ENCODE measurements around the gene TSLP. TPM values are rescaled to one million over a fixed set of nuclear protein-coding genes. Genes with fewer than 3 reads are reported as not detected.
A peak's percentile ranks its signal among the peaks of the same experiment; 100 is the strongest.

TSLP gene
- total RNA-seq, 1 experiment from 2014 or later, result 6.4 TPM

- DNase-seq (ENCODE audit: unreplicated experiment), result no peak
- intact Hi-C loops (cut with micrococcal nuclease), result no loop called here
- Mint-ChIP-seq H3K9me3 (ENCODE audit: unreplicated experiment) (no peaks in the 10 kb centered on the region), H3K4me3 (ENCODE audit: unreplicated experiment) (no peak overlapping the region), H3K27me3 (ENCODE audit: insufficient read depth, unreplicated experiment) (peaks cover 42% of the 10 kb centered on the region), H3K4me1 (ENCODE audit: insufficient read depth, unreplicated experiment) (no peaks in the 10 kb centered on the region), H3K27ac (ENCODE audit: low read depth, unreplicated experiment) (no peak overlapping the region), H3K36me3 (ENCODE audit: insufficient read depth, unreplicated experiment) (no peaks in the 10 kb centered on the region)
- no TSS peak for BruUV-seq (replicated peaks)
- ChIA-PET POLR2A (interaction anchor here (0.6 to 1.2 kb wide), 2 partner anchors 99 to 136 kb away, joined by 3 read pairs; no protein-coding TSS in a partner anchor), CTCF (no interaction called here)
- TF ChIP-seq, protein P1, sequence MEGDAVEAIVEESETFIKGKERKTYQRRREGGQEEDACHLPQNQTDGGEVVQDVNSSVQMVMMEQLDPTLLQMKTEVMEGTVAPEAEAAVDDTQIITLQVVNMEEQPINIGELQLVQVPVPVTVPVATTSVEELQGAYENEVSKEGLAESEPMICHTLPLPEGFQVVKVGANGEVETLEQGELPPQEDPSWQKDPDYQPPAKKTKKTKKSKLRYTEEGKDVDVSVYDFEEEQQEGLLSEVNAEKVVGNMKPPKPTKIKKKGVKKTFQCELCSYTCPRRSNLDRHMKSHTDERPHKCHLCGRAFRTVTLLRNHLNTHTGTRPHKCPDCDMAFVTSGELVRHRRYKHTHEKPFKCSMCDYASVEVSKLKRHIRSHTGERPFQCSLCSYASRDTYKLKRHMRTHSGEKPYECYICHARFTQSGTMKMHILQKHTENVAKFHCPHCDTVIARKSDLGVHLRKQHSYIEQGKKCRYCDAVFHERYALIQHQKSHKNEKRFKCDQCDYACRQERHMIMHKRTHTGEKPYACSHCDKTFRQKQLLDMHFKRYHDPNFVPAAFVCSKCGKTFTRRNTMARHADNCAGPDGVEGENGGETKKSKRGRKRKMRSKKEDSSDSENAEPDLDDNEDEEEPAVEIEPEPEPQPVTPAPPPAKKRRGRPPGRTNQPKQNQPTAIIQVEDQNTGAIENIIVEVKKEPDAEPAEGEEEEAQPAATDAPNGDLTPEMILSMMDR (IDR thresholded peaks at IDR 0.05; ENCODE audit: unreplicated experiment), result no peak
Measured at GRCh38 chr5:111058064-111058463, 13.4 kb upstream of the TSLP start.

- BruUV-seq (replicated peaks), result no TSS peak
- H3K9me3 Mint-ChIP-seq (ENCODE audit: unreplicated experiment), result no peaks in the 10 kb centered on the region
- POLR2A ChIA-PET, result no interaction called here
- no peaks in the 10 kb centered on the region for H3K36me3 Mint-ChIP-seq (ENCODE audit: insufficient read depth, unreplicated experiment)
- CTCF ChIA-PET, result interaction anchor here (0.7 kb wide), 1 partner anchor 263 kb away, joined by 3 read pairs; no protein-coding TSS in a partner anchor
- intact Hi-C loops (cut with micrococcal nuclease), result loop anchor here (10.0 kb wide), 1 partner anchor 105 kb away; no protein-coding TSS in a partner anchor
- TF ChIP-seq, protein P1 (IDR thresholded peaks at IDR 0.05; ENCODE audit: unreplicated experiment), result no peak
- DNase-seq (ENCODE audit: unreplicated experiment), result no peak
- H3K4me1 Mint-ChIP-seq (ENCODE audit: insufficient read depth, unreplicated experiment), result peaks cover 6% of the 10 kb centered on the region
- peaks cover 25% of the 10 kb centered on the region for H3K27me3 Mint-ChIP-seq (ENCODE audit: insufficient read depth, unreplicated experiment)
- H3K4me3 Mint-ChIP-seq (ENCODE audit: unreplicated experiment), result no peak overlapping the region
- H3K27ac Mint-ChIP-seq (ENCODE audit: low read depth, unreplicated experiment), result no peak overlapping the region
Measured at GRCh38 chr5:111060169-111060568, 11.3 kb upstream of the TSLP start.

- no TSS peak for BruUV-seq (replicated peaks)
- Mint-ChIP-seq H3K4me1 (ENCODE audit: insufficient read depth, unreplicated experiment) (peaks cover 6% of the 10 kb centered on the region), H3K27ac (ENCODE audit: low read depth, unreplicated experiment) (no peak overlapping the region), H3K9me3 (ENCODE audit: unreplicated experiment) (no peaks in the 10 kb centered on the region), H3K27me3 (ENCODE audit: insufficient read depth, unreplicated experiment) (peaks cover 12% of the 10 kb centered on the region), H3K4me3 (ENCODE audit: unreplicated experiment) (no peak overlapping the region), H3K36me3 (ENCODE audit: insufficient read depth, unreplicated experiment) (no peaks in the 10 kb centered on the region)
- no peak for DNase-seq (ENCODE audit: unreplicated experiment)
- intact Hi-C loops (cut with micrococcal nuclease), result loop anchor here (10.0 kb wide), 1 partner anchor 107 kb away; no protein-coding TSS in a partner anchor
- POLR2A ChIA-PET, result no interaction called here
- TF ChIP-seq, protein P1 (IDR thresholded peaks at IDR 0.05; ENCODE audit: unreplicated experiment), result no peak
- CTCF ChIA-PET, result no interaction called here
Measured at GRCh38 chr5:111061618-111062017, 9.9 kb upstream of the TSLP start.

GRCh38 chr5:111063709-111064322, 7.7 kb upstream of the TSLP start:
- no TSS peak for BruUV-seq (replicated peaks)
- Mint-ChIP-seq H3K4me3 (ENCODE audit: unreplicated experiment) (no peak overlapping the region), H3K27me3 (ENCODE audit: insufficient read depth, unreplicated experiment) (no peaks in the 10 kb centered on the region), H3K9me3 (ENCODE audit: unreplicated experiment) (no peaks in the 10 kb centered on the region), H3K27ac (ENCODE audit: low read depth, unreplicated experiment) (no peak overlapping the region), H3K4me1 (ENCODE audit: insufficient read depth, unreplicated experiment) (peaks cover 6% of the 10 kb centered on the region), H3K36me3 (ENCODE audit: insufficient read depth, unreplicated experiment) (no peaks in the 10 kb centered on the region)
- DNase-seq (ENCODE audit: unreplicated experiment), result peak; percentile 58
- POLR2A ChIA-PET, result no interaction called here
- intact Hi-C loops (cut with micrococcal nuclease), result loop anchor here (1.0 to 10.0 kb wide), 4 partner anchors 109 to 307 kb away; no protein-coding TSS in a partner anchor
- TF ChIP-seq, protein P1 (IDR thresholded peaks at IDR 0.05; ENCODE audit: unreplicated experiment), result peak; percentile 50
- CTCF ChIA-PET, result interaction anchor here (0.7 to 1.3 kb wide), 4 partner anchors 101 to 306 kb away, joined by 3 to 13 read pairs (median 3); no protein-coding TSS in a partner anchor
